IMR-90 (cell line): ENCODE measurements around the gene DUSP3. TPM values are rescaled to one million over a fixed set of nuclear protein-coding genes. Genes with fewer than 3 reads are reported as not detected.

Source experiments
- ATAC-seq: fragments of 200-7000 bp; cut with Tn5 transposase; 2 replicates; pipeline ENCODE4 v1.9.1; 2020; ENCODE audit warnings: low read depth, mild to moderate bottlenecking, moderate library complexity
- BruUV-seq: library from RNA; stranded (reverse); fragments of 400-500 nt; replicated peaks from 2 replicates; lab custom pipeline; 2021; lab: Mats Ljungman, UMichigan
- CTCF ChIA-PET: fragments of 300-600 bp; formaldehyde crosslinking; extraction: SDS; loops from one replicate; lab custom pipeline; 2021; ENCODE audit warnings: antibody characterized with exemption; lab: Yijun Ruan, JAX
- POLR2A ChIA-PET: fragments of 300-600 bp; sonication (Branson Sonifier 250); formaldehyde crosslinking; loops from one replicate; lab custom pipeline; 2022; ENCODE audit warnings: antibody characterized with exemption; ENCODE audit not compliant: unreplicated experiment; lab: Charles Lee
- DNase-seq: peaks from one replicate; pipeline ENCODE4 v3.0.0; 2013
- H2AFZ ChIP-seq: replicated peaks from 2 replicates; pipeline ENCODE3; 2013; ENCODE audit warnings: low read length, mild to moderate bottlenecking; ENCODE audit not compliant: poor library complexity
- H2AK5ac ChIP-seq: 2 replicates; pipeline ENCODE4 v1.6.1; 2013; ENCODE audit warnings: low read depth, low read length, inconsistent platforms
- H2AK9ac ChIP-seq: replicated peaks from 2 replicates; pipeline ENCODE3; 2013; ENCODE audit warnings: mild to moderate bottlenecking, low read depth, low read length, moderate library complexity; ENCODE audit not compliant: poor library complexity
- H2BK120ac ChIP-seq: 2 replicates; pipeline ENCODE4 v1.6.1; 2013; ENCODE audit warnings: low read depth, low read length, inconsistent platforms
- H2BK15ac ChIP-seq: 3 replicates; pipeline ENCODE4 v1.6.1; 2013; ENCODE audit warnings: low read depth, low read length, inconsistent platforms
- H2BK20ac ChIP-seq: 2 replicates; pipeline ENCODE4 v1.6.1; 2013; ENCODE audit warnings: low read depth, mild to moderate bottlenecking, inconsistent platforms, low read length, moderate library complexity
- H2BK5ac ChIP-seq: 2 replicates; pipeline ENCODE4 v1.6.1; 2013; ENCODE audit warnings: mild to moderate bottlenecking, low read depth, low read length, inconsistent platforms; ENCODE audit not compliant: poor library complexity, severe bottlenecking
- H3K14ac ChIP-seq: replicated peaks from 2 replicates; pipeline ENCODE4 v1.6.1; 2013; ENCODE audit warnings: low read depth, low read length, inconsistent platforms
- H3K18ac ChIP-seq: 2 replicates; pipeline ENCODE4 v1.6.1; 2013; ENCODE audit warnings: low read depth, low read length, control low read depth
- H3K23ac ChIP-seq: 2 replicates; pipeline ENCODE4 v1.6.1; 2013; ENCODE audit warnings: low read depth, low read length, inconsistent platforms
- H3K27ac ChIP-seq: 2 replicates; pipeline ENCODE4 v1.5.1; 2013; ENCODE audit warnings: mild to moderate bottlenecking, control low read depth, low read length; ENCODE audit not compliant: insufficient read depth
- H3K27me3 ChIP-seq: 2 replicates; pipeline ENCODE4 v1.6.1; 2013; ENCODE audit warnings: low read length; ENCODE audit not compliant: control insufficient read depth, insufficient read depth
- H3K36me3 ChIP-seq: 2 replicates; pipeline ENCODE4 v1.6.1; 2013; ENCODE audit warnings: low read length, mixed read lengths; ENCODE audit not compliant: control insufficient read depth, insufficient read depth
- H3K4ac ChIP-seq: 2 replicates; pipeline ENCODE4 v1.6.1; 2013; ENCODE audit warnings: low read depth, low read length, inconsistent platforms
- H3K4me1 ChIP-seq: 2 replicates; pipeline ENCODE4 v1.6.1; 2013; ENCODE audit warnings: low read length, mixed read lengths; ENCODE audit not compliant: control insufficient read depth, insufficient read depth
- H3K4me2 ChIP-seq: 2 replicates; pipeline ENCODE4 v1.6.1; 2013; ENCODE audit warnings: low read depth, mild to moderate bottlenecking, control low read depth, low read length, moderate library complexity
- H3K4me3 ChIP-seq: 2 replicates; pipeline ENCODE4 v1.5.1; 2013; ENCODE audit warnings: low read depth, mild to moderate bottlenecking, control low read depth, low read length, moderate library complexity; ENCODE audit not compliant: insufficient read depth
- H3K56ac ChIP-seq: 2 replicates; pipeline ENCODE4 v1.6.1; 2013; ENCODE audit warnings: low read length, inconsistent platforms; ENCODE audit not compliant: insufficient read depth; ENCODE audit errors: extremely low read depth
- H3K79me1 ChIP-seq, 2 experiments: 2 replicates each; pipeline ENCODE4 v1.6.1; 2013; ENCODE audit warnings: low read length in 2 of 2, inconsistent platforms in 1 of 2, low read depth in 1 of 2
- H3K9ac ChIP-seq: 2 replicates; pipeline ENCODE4 v1.6.1; 2013; ENCODE audit warnings: low read depth, low read length, control low read depth
- H3K9me1 ChIP-seq: 2 replicates; pipeline ENCODE4 v1.6.1; 2013; ENCODE audit warnings: low read length, inconsistent platforms; ENCODE audit not compliant: insufficient read depth
- H3K9me3 ChIP-seq: 2 replicates; pipeline ENCODE4 v1.6.1; 2013; ENCODE audit warnings: low read length; ENCODE audit not compliant: control insufficient read depth, insufficient read depth
- H4K20me1 ChIP-seq: 2 replicates; pipeline ENCODE4 v1.6.1; 2013; ENCODE audit warnings: low read length, inconsistent platforms; ENCODE audit not compliant: insufficient read depth
- H4K5ac ChIP-seq: 2 replicates; pipeline ENCODE4 v1.6.1; 2013; ENCODE audit warnings: mild to moderate bottlenecking, low read depth, low read length, control low read depth
- H4K8ac ChIP-seq, 2 experiments: 2 replicates each; pipeline ENCODE4 v1.6.1; 2013; ENCODE audit warnings: low read depth in 2 of 2, low read length in 2 of 2, control low read depth in 1 of 2, inconsistent platforms in 1 of 2
- H4K91ac ChIP-seq: 2 replicates; pipeline ENCODE4 v1.6.1; 2013; ENCODE audit warnings: low read depth, low read length, inconsistent platforms; ENCODE audit not compliant: insufficient read depth
- BHLHE40 ChIP-seq: fragments of 150-350 bp; IDR thresholded peaks from 2 replicates; pipeline ENCODE4 v1.6.1; 2016; ENCODE audit warnings: mild to moderate bottlenecking, low read depth, low read length
- CTCF ChIP-seq: conservative IDR thresholded peaks from 2 replicates; pipeline ENCODE4 v1.5.1; 2012; ENCODE audit warnings: mild to moderate bottlenecking, low read depth, low read length, improper control_type of control experiment
- ELK1 ChIP-seq: fragments of 150-350 bp; IDR thresholded peaks from 2 replicates; pipeline ENCODE4 v1.6.1; 2016; ENCODE audit warnings: low read depth, mild to moderate bottlenecking, low read length, moderate library complexity, borderline replicate concordance
- FOS ChIP-seq: fragments of 150-350 bp; IDR thresholded peaks from 2 replicates; pipeline ENCODE4 v1.6.1; 2016; ENCODE audit warnings: low read depth, low read length
- MAFK ChIP-seq: IDR thresholded peaks from 2 replicates; pipeline ENCODE4 v1.6.1; 2012; ENCODE audit warnings: low read depth, low read length, improper control_type of control experiment
- MAZ ChIP-seq: IDR thresholded peaks from 2 replicates; pipeline ENCODE4 v1.6.1; 2012; ENCODE audit warnings: low read depth, mild to moderate bottlenecking, low read length, improper control_type of control experiment, moderate library complexity, borderline replicate concordance
- MXI1 ChIP-seq: IDR thresholded peaks from 2 replicates; pipeline ENCODE4 v1.6.1; 2012; ENCODE audit warnings: low read depth, mild to moderate bottlenecking, low read length, moderate library complexity, borderline replicate concordance
- POLR2A ChIP-seq: IDR thresholded peaks from 2 replicates; pipeline ENCODE4 v1.6.1; 2012; ENCODE audit warnings: mild to moderate bottlenecking, low read depth, low read length
- RAD21 ChIP-seq: IDR thresholded peaks from 2 replicates; pipeline ENCODE4 v1.6.1; 2012; ENCODE audit warnings: low read length, improper control_type of control experiment
- RCOR1 ChIP-seq: IDR thresholded peaks from 2 replicates; pipeline ENCODE4 v1.6.1; 2012; ENCODE audit warnings: mild to moderate bottlenecking, low read length, improper control_type of control experiment; ENCODE audit not compliant: insufficient replicate concordance
- RFX5 ChIP-seq: IDR thresholded peaks from 2 replicates; pipeline ENCODE4 v1.8.0; 2012; ENCODE audit warnings: low read depth, mild to moderate bottlenecking, low read length, moderate library complexity
- WGBS, 2 experiments: methylation state at CpG; one replicate each; pipeline versions ENCODE4 v1.1.5 to v1.1.7; 2013; ENCODE audit warnings: missing lambda C conversion rate in 2 of 2; ENCODE audit not compliant: insufficient read length in 1 of 2; ENCODE audit errors: extremely low coverage in 2 of 2; 5-methylcytosine and 5-hydroxymethylcytosine counted together
- dilution Hi-C: fragments of 300-500 bp; cut with HindIII; formaldehyde crosslinking; loops from one replicate; pipeline ENCODE4 v1.14.3; 2018; ENCODE audit warnings: low sequenced_read_pairs; ENCODE audit not compliant: unreplicated experiment
- in situ Hi-C: fragments of 300-500 bp; cut with MboI; formaldehyde crosslinking; loops from 3 replicates; pipeline ENCODE4 v1.14.3; 2019; ENCODE audit warnings: low sequenced_read_pairs, inconsistent platforms, mixed read lengths
- intact Hi-C: fragments of 100-400 bp; cut with micrococcal nuclease; formaldehyde crosslinking; loops from 2 replicates; pipeline ENCODE4 v1.10.0; 2022
- polyA plus RNA-seq, 3 experiments: library from polyadenylated mRNA; depleted of rRNA; stranded (reverse); fragments of >200 nt; gene quantifications; 2 replicates each; pipeline ENCODE4 v1.2.3, GENCODE V29; 2012; ENCODE audit warnings: low replicate concordance in 1 of 3
- total RNA-seq: library from RNA; depleted of rRNA; stranded (reverse); fragments of >200 nt; gene quantifications from 2 replicates; pipeline ENCODE4 v1.2.3, GENCODE V29; 2012
- TF ChIP-seq, protein P1 (sequence below): fragments of 150-350 bp; IDR thresholded peaks from 2 replicates; pipeline ENCODE4 v1.6.1; 2017; ENCODE audit warnings: mild to moderate bottlenecking, antibody characterized with exemption, low read length, low read depth

The DUSP3 gene
- total and polyA plus RNA-seq, 2 of the 4 experiments (the other 2 are of a cell fraction): 33.3 to 40.9 TPM

DNA sequence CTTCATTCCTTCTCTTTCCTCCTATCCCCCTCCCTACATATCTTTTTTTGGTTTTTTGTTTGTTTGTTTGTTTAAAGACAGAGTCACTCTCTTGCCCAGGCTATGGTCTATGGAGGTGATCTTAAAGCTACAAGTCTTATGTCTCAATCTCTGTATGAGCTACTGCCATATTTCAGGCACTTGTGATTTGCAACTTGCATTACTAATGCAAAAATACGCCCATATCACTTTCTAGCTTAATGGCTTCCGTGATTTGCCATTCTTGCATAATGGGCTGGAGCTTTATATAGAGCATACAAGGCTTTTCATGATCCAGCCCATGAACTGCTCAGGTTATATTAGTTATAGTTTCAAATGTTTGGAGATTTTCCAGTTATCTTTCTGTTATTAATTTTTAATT, 9.0 kb upstream of the DUSP3 start:
- Histone ChIP-seq H3K9me1 (peaks cover 7% of the 10 kb centered on the region), H2AK5ac (no peak overlapping the region), H2BK5ac (no peak overlapping the region), H3K18ac (no peak overlapping the region), H3K56ac (no peak overlapping the region), H3K4me1 (peaks cover 5% of the 10 kb centered on the region), H3K14ac (no peak overlapping the region), H3K4ac (no peak overlapping the region), H2AFZ (no peak overlapping the region), H4K5ac (no peak overlapping the region), H3K23ac (no peak overlapping the region), H3K79me1 (no peaks in the 10 kb centered on the region), H4K91ac (no peak overlapping the region), H3K27me3 (no peaks in the 10 kb centered on the region), H3K4me3 (no peak overlapping the region), H4K8ac (no peak overlapping the region), H3K4me2 (no peak overlapping the region), H3K27ac (no peak overlapping the region), H2BK120ac (no peak overlapping the region), H2BK20ac (no peak overlapping the region), H2BK15ac (no peak overlapping the region), H3K9me3 (no peaks in the 10 kb centered on the region), H2AK9ac (no peak overlapping the region), H4K20me1 (no peaks in the 10 kb centered on the region; the same call in 1 of the 2 replicates), H3K36me3 (no peaks in the 10 kb centered on the region), H3K9ac (no peak overlapping the region)
- no peak for DNase-seq
- in situ Hi-C loops (no loop called here), intact Hi-C loops (no loop called here), dilution Hi-C loops (no loop called here)
- TF ChIP-seq MAZ (no peak), POLR2A (no peak), ELK1 (no peak), RAD21 (no peak), MXI1 (no peak), FOS (no peak), CTCF (no peak), MAFK (no peak), RFX5 (no peak), BHLHE40 (no peak), RCOR1 (no peak)
- TF ChIP-seq, protein P1, sequence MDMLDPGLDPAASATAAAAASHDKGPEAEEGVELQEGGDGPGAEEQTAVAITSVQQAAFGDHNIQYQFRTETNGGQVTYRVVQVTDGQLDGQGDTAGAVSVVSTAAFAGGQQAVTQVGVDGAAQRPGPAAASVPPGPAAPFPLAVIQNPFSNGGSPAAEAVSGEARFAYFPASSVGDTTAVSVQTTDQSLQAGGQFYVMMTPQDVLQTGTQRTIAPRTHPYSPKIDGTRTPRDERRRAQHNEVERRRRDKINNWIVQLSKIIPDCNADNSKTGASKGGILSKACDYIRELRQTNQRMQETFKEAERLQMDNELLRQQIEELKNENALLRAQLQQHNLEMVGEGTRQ: no peak
- ChIA-PET CTCF (interaction anchor here (1.3 kb wide), 1 partner anchor 58 kb away, joined by 3 read pairs; no protein-coding TSS in a partner anchor), POLR2A (no interaction called here)
- WGBS, 2 experiments: no CpG with 5 or more reads among the region's 2 CpGs
- ATAC-seq: no peak
- BruUV-seq: no TSS peak
